ENCODE measurements around the gene PHLDA3.

Gene PHLDA3

DNA sequence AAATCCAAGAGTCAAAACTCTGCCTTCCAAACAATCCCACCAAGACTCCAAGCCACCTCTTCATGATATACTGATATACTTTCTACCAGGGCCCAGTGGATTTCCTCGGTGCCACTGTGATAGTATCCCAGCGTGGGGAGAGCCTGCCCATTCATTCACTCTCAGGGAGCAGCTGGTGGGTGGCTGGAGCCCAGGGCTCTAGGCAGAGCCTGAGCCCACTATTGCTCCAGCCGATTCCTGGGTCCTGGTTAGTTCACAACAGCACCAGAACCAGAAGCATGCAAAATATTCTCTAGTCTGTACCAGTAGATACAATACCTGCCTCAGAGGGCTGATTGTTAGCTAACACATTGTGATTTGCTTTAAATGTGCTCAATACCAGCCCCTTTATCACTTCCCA lies 37.1 kb upstream of the PHLDA3 start:
- Histone ChIP-seq H4K20me1 (ENCODE audit: insufficient read depth, low read length) (peaks cover 10% of the 10 kb centered on the region), H3K79me2 (ENCODE audit: insufficient read depth, low read length) (peaks cover 47% of the 10 kb centered on the region), H3K27ac (ENCODE audit: low read length) (peak overlapping the region; percentile 71), H3K36me3 (ENCODE audit: insufficient read depth, low read length) (0 out of 2 replicates have a peak, but pooled peaks cover 6% of the 10 kb centered on the region), H3K4me3 (ENCODE audit: low read depth in 1 of 2, low read length in 2 of 2) (peak overlapping the region; percentile 38 to 66; a peak in 3 of 4 replicates), H3K27me3 (ENCODE audit: insufficient read depth, low read length, poor library complexity) (no peaks in the 10 kb centered on the region), H3K4me2 (ENCODE audit: insufficient read depth, low read length) (peak overlapping the region; percentile 75), H3K9me3 (ENCODE audit: insufficient read depth, low read length, severe bottlenecking) (no peaks in the 10 kb centered on the region), H3K4me1 (ENCODE audit: insufficient read depth, low read length) (peaks cover 33% of the 10 kb centered on the region), H3K9ac (ENCODE audit: low read depth, low read length) (peak overlapping the region; percentile 84), H2AFZ (ENCODE audit: low read depth, low read length) (peak overlapping the region; percentile 72)
- DNase-seq, result no peak
- ATAC-seq (ENCODE audit: insufficient read depth, low read depth), result no peak
- TF ChIP-seq, protein P1, sequence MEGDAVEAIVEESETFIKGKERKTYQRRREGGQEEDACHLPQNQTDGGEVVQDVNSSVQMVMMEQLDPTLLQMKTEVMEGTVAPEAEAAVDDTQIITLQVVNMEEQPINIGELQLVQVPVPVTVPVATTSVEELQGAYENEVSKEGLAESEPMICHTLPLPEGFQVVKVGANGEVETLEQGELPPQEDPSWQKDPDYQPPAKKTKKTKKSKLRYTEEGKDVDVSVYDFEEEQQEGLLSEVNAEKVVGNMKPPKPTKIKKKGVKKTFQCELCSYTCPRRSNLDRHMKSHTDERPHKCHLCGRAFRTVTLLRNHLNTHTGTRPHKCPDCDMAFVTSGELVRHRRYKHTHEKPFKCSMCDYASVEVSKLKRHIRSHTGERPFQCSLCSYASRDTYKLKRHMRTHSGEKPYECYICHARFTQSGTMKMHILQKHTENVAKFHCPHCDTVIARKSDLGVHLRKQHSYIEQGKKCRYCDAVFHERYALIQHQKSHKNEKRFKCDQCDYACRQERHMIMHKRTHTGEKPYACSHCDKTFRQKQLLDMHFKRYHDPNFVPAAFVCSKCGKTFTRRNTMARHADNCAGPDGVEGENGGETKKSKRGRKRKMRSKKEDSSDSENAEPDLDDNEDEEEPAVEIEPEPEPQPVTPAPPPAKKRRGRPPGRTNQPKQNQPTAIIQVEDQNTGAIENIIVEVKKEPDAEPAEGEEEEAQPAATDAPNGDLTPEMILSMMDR (IDR thresholded peaks at IDR 0.05; ENCODE audit: borderline replicate concordance, extremely low read depth, low read length, poor library complexity, severe bottlenecking), result no peak
- TF ChIP-seq EZH2 (IDR thresholded peaks at IDR 0.05; ENCODE audit: borderline replicate concordance, low read depth, low read length, severe bottlenecking), result no peak

DNA sequence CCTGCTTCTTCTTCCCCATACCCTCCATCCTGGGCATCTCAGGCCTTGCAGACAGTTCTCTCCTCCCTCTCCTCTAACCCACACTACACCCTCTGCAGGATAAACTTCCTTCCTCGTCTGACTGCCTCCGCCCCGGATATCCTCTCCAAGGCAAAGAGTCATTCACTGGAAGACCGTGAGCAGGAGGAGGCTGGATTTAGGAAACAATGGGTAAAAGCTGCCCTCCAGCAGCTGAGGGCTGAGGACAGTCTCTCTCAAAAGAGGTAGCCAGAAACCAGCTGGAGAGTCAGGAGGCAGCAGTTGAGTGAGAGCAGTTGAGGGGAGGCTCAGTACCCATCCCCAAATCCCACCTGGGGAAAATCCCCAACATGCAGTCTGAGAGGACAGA lies 36.5 kb upstream of the PHLDA3 start:
- no peak for DNase-seq
- TF ChIP-seq EZH2 (IDR thresholded peaks at IDR 0.05; ENCODE audit: borderline replicate concordance, low read depth, low read length, severe bottlenecking), result no peak
- TF ChIP-seq, protein P1 (IDR thresholded peaks at IDR 0.05; ENCODE audit: borderline replicate concordance, extremely low read depth, low read length, poor library complexity, severe bottlenecking), result no peak
- H3K27ac ChIP-seq (ENCODE audit: low read length), result no peak overlapping the region

DNA sequence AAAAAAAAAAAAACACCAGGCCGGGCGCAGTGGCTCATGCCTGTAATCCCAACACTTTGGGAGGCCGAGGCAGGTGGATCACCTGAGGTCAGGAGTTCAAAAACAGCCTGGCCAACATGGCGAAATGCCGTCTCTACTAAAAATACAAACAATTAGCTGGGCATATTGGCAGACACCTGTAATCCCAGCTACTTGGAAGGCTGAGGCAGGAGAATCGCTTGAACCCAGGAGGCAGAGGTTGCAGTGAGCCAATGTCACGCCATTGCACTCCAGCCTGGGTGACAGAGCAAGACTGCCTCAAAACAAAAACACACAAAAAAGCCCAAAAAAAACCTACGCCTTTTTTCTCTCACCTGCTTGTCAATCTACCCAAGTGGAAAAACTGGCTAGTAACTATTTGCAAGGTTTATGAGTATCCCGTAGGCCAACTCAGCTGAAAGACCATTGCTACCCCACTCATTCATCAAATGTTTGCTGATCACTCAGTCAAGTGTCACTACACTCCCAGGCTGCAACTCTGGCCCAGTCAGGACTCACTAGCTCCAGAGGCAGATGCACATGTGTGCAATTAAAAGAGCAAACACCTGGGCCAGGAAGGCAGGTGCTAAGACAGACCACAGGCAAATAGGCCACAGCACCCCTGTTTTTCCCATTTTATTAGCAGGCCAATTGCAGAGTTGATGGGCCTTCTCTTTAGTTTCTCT lies 36.0 kb upstream of the PHLDA3 start:
- DNase-seq (no peak), ATAC-seq (ENCODE audit: insufficient read depth, low read depth) (no peak)
- Histone ChIP-seq H4K20me1 (ENCODE audit: insufficient read depth, low read length) (peaks cover 14% of the 10 kb centered on the region), H3K36me3 (ENCODE audit: insufficient read depth, low read length) (peaks cover 6% of the 10 kb centered on the region; the same call in 1 of the 2 replicates), H3K4me1 (ENCODE audit: insufficient read depth, low read length) (peaks cover 33% of the 10 kb centered on the region), H3K4me2 (ENCODE audit: insufficient read depth, low read length) (peak overlapping the region; percentile 75; the same call in 1 of the 2 replicates), H3K4me3 (ENCODE audit: low read depth in 1 of 2, low read length in 2 of 2) (peak overlapping the region in 1 of 2 experiments; percentile 66; a peak in 1 of 4 replicates), H3K27me3 (ENCODE audit: insufficient read depth, low read length, poor library complexity) (no peaks in the 10 kb centered on the region), H2AFZ (ENCODE audit: low read depth, low read length) (no peak overlapping the region), H3K9me3 (ENCODE audit: insufficient read depth, low read length, severe bottlenecking) (no peaks in the 10 kb centered on the region), H3K27ac (ENCODE audit: low read length) (no peak overlapping the region), H3K79me2 (ENCODE audit: insufficient read depth, low read length) (peaks cover 58% of the 10 kb centered on the region), H3K9ac (ENCODE audit: low read depth, low read length) (peak overlapping the region; percentile 84; the same call in 1 of the 2 replicates)
- no peak for TF ChIP-seq EZH2 (IDR thresholded peaks at IDR 0.05; ENCODE audit: borderline replicate concordance, low read depth, low read length, severe bottlenecking)
- TF ChIP-seq, protein P1 (IDR thresholded peaks at IDR 0.05; ENCODE audit: borderline replicate concordance, extremely low read depth, low read length, poor library complexity, severe bottlenecking), result no peak

More for the DNA sequence above, 36.5 kb upstream of the PHLDA3 start:
- no peaks in the 10 kb centered on the region for H3K27me3 ChIP-seq (ENCODE audit: insufficient read depth, low read length, poor library complexity)
- H3K9ac ChIP-seq (ENCODE audit: low read depth, low read length), result peak overlapping the region; percentile 84; the same call in 1 of the 2 replicates
- peak overlapping the region; percentile 75 for H3K4me2 ChIP-seq (ENCODE audit: insufficient read depth, low read length)
- H3K36me3 ChIP-seq (ENCODE audit: insufficient read depth, low read length), result 0 out of 2 replicates have a peak, but pooled peaks cover 6% of the 10 kb centered on the region
- peaks cover 53% of the 10 kb centered on the region for H3K79me2 ChIP-seq (ENCODE audit: insufficient read depth, low read length)
- H3K9me3 ChIP-seq (ENCODE audit: insufficient read depth, low read length, severe bottlenecking), result no peaks in the 10 kb centered on the region
- peaks cover 33% of the 10 kb centered on the region for H3K4me1 ChIP-seq (ENCODE audit: insufficient read depth, low read length)
- H4K20me1 ChIP-seq (ENCODE audit: insufficient read depth, low read length), result peaks cover 12% of the 10 kb centered on the region
- peak overlapping the region in 1 of 2 experiments; percentile 66; a peak in 2 of 4 replicates for H3K4me3 ChIP-seq (ENCODE audit: low read depth in 1 of 2, low read length in 2 of 2)
- no peak for ATAC-seq (ENCODE audit: insufficient read depth, low read depth)
- no peak overlapping the region for H2AFZ ChIP-seq (ENCODE audit: low read depth, low read length)

Measured in DND-41 (cell line).